Liver (tissue), 9 donors: Measurements from ENCODE around the gene ATG5. TPM values are rescaled to one million over a fixed set of nuclear protein-coding genes. Genes with fewer than 3 reads are reported as not detected.

ENCODE experiments used
- DNase-seq: peaks from one replicate; pipeline ENCODE4 v3.0.0-alpha.2; 2017; ENCODE audit warnings: low spot score
- H3K27ac ChIP-seq, 2 donors: one replicate each; pipeline ENCODE4 v1.7.0; 2013; ENCODE audit warnings: inconsistent platforms in 2 of 2, low read length in 2 of 2, control low read depth in 1 of 2, low read depth in 1 of 2, mild to moderate bottlenecking in 1 of 2
- H3K27me3 ChIP-seq, 4 donors: one replicate each; pipeline versions ENCODE4 v1.6.1 to v1.7.0; 2013; ENCODE audit warnings: low read length in 3 of 4, inconsistent platforms in 1 of 4, mild to moderate bottlenecking in 1 of 4, moderate library complexity in 1 of 4; ENCODE audit not compliant: control insufficient read depth in 4 of 4, insufficient read depth in 4 of 4
- H3K36me3 ChIP-seq, 4 donors: one replicate each; pipeline versions ENCODE4 v1.6.1 to v1.7.0; 2013; ENCODE audit warnings: low read length in 3 of 4, mild to moderate bottlenecking in 3 of 4, low read depth in 1 of 4, moderate library complexity in 1 of 4; ENCODE audit not compliant: control insufficient read depth in 4 of 4, insufficient read depth in 3 of 4
- H3K4me1 ChIP-seq, 4 donors: one replicate each; pipeline versions ENCODE4 v1.6.1 to v1.7.0; 2013; ENCODE audit warnings: low read length in 3 of 4, mild to moderate bottlenecking in 3 of 4, moderate library complexity in 1 of 4; ENCODE audit not compliant: control insufficient read depth in 4 of 4, insufficient read depth in 4 of 4
- H3K4me3 ChIP-seq, 3 donors: one replicate each; pipeline versions ENCODE4 v1.6.1 to v1.7.0; 2013; ENCODE audit warnings: low read length in 3 of 3, control low read depth in 1 of 3, low read depth in 1 of 3, mild to moderate bottlenecking in 1 of 3
- H3K9ac ChIP-seq, 2 donors: one replicate each; pipeline ENCODE4 v1.7.0; 2013; ENCODE audit warnings: low read length in 2 of 2, mild to moderate bottlenecking in 2 of 2, moderate library complexity in 2 of 2, control low read depth in 1 of 2, low read depth in 1 of 2
- H3K9me3 ChIP-seq, 4 donors: one replicate each; pipeline versions ENCODE4 v1.6.1 to v1.7.0; 2013; ENCODE audit warnings: low read length in 3 of 4; ENCODE audit not compliant: control insufficient read depth in 4 of 4
- EGR1 ChIP-seq, 2 donors: IDR thresholded peaks; 2 replicates each; pipeline ENCODE4 v1.6.1; 2016 to 2018; ENCODE audit warnings: antibody characterized with exemption in 2 of 2, low read depth in 2 of 2
- FOXA1 ChIP-seq: IDR thresholded peaks from 2 replicates; pipeline ENCODE4 v1.6.1; 2016; ENCODE audit warnings: antibody characterized with exemption
- FOXA2 ChIP-seq: IDR thresholded peaks from 2 replicates; pipeline ENCODE4 v1.6.1; 2016; ENCODE audit warnings: antibody characterized with exemption
- GABPA ChIP-seq, 2 donors: IDR thresholded peaks in 1 of 2; conservative IDR thresholded peaks in 1 of 2; 2 replicates each; pipeline ENCODE4 v1.6.1; 2016; ENCODE audit warnings: antibody characterized with exemption in 2 of 2, mild to moderate bottlenecking in 1 of 2, moderate library complexity in 1 of 2
- HNF4A ChIP-seq, 2 donors: conservative IDR thresholded peaks; 2 replicates each; pipeline ENCODE4 v1.6.1; 2016; ENCODE audit warnings: antibody characterized with exemption in 2 of 2, mild to moderate bottlenecking in 2 of 2
- HNF4G ChIP-seq: IDR thresholded peaks from 2 replicates; pipeline ENCODE4 v1.6.1; 2016; ENCODE audit warnings: antibody characterized with exemption
- JUND ChIP-seq, 2 donors: IDR thresholded peaks; 2 replicates each; pipeline ENCODE4 v1.6.1; 2016; ENCODE audit warnings: antibody characterized with exemption in 2 of 2
- NR2F2 ChIP-seq: IDR thresholded peaks from 2 replicates; pipeline ENCODE4 v1.6.1; 2016; ENCODE audit warnings: antibody characterized with exemption
- RAD21 ChIP-seq, 2 donors: IDR thresholded peaks; 2 replicates each; pipeline ENCODE4 v1.6.1; 2016; ENCODE audit warnings: antibody characterized with exemption in 2 of 2, mild to moderate bottlenecking in 2 of 2
- RXRA ChIP-seq, 2 donors: IDR thresholded peaks; 2 replicates each; pipeline ENCODE4 v1.6.1; 2017 to 2018; ENCODE audit warnings: antibody characterized with exemption in 2 of 2, mild to moderate bottlenecking in 1 of 2
- SP1 ChIP-seq: IDR thresholded peaks from 2 replicates; pipeline ENCODE4 v1.6.1; 2018; ENCODE audit warnings: antibody characterized with exemption, mild to moderate bottlenecking
- TAF1 ChIP-seq: conservative IDR thresholded peaks from 2 replicates; pipeline ENCODE4 v1.6.1; 2016; ENCODE audit warnings: antibody characterized with exemption, mild to moderate bottlenecking
- YY1 ChIP-seq: IDR thresholded peaks from 2 replicates; pipeline ENCODE4 v1.6.1; 2016; ENCODE audit warnings: antibody characterized with exemption, mild to moderate bottlenecking
- WGBS: extraction: QIAGEN DNeasy Blood & Tissue Kit; methylation state at CpG from one replicate; pipeline ENCODE4 v1.1.7; 2013; 5-methylcytosine and 5-hydroxymethylcytosine counted together
- polyA plus RNA-seq, 2 donors: library from polyadenylated mRNA; stranded (reverse) in 1 of 2; unstranded in 1 of 2; fragments of 200-250 nt in 1 of 2; fragments of >200 nt in 1 of 2; fragmentation: Nextera tagmentation in 1 of 2; extraction: Ambion mirVana in 1 of 2; gene quantifications; one replicate each; pipeline versions ENCODE4 v1.2.1 to v1.2.3, GENCODE V29; 2013 to 2015
- total RNA-seq, 2 donors: library from RNA; depleted of rRNA; stranded (reverse); fragments of >200 nt; gene quantifications; one replicate each; pipeline ENCODE4 v1.2.3, GENCODE V29; 2014
- TF ChIP-seq, protein P1 (sequence below): IDR thresholded peaks from 2 replicates; pipeline ENCODE4 v1.6.1; 2016; ENCODE audit warnings: antibody characterized with exemption, mild to moderate bottlenecking
- TF ChIP-seq, protein P2 (sequence below): IDR thresholded peaks from 2 replicates; pipeline ENCODE4 v1.6.1; 2016; ENCODE audit warnings: antibody characterized with exemption
- TF ChIP-seq, protein P3 (sequence below): IDR thresholded peaks from 2 replicates; pipeline ENCODE4 v1.6.1; 2016; ENCODE audit warnings: antibody characterized with exemption
- TF ChIP-seq, protein P4 (sequence below): IDR thresholded peaks from 2 replicates; pipeline ENCODE4 v1.6.1; 2016; ENCODE audit warnings: antibody characterized with exemption
- TF ChIP-seq, protein P5 (sequence below): fragments of 150-350 bp; IDR thresholded peaks from 2 replicates; pipeline ENCODE4 v1.5.1; 2017; ENCODE audit warnings: improper control_type of control experiment, low read depth, low read length; ENCODE audit not compliant: missing input control
- donor health status: healthy.
- donor health status: healthy.
- donor health status: healthy.
- donor health status: healthy.
- donor health status: healthy.

Gene ATG5
- total and polyA plus RNA-seq, 4 donors = 10.0 to 25.7 (median 19.7) TPM

DNA sequence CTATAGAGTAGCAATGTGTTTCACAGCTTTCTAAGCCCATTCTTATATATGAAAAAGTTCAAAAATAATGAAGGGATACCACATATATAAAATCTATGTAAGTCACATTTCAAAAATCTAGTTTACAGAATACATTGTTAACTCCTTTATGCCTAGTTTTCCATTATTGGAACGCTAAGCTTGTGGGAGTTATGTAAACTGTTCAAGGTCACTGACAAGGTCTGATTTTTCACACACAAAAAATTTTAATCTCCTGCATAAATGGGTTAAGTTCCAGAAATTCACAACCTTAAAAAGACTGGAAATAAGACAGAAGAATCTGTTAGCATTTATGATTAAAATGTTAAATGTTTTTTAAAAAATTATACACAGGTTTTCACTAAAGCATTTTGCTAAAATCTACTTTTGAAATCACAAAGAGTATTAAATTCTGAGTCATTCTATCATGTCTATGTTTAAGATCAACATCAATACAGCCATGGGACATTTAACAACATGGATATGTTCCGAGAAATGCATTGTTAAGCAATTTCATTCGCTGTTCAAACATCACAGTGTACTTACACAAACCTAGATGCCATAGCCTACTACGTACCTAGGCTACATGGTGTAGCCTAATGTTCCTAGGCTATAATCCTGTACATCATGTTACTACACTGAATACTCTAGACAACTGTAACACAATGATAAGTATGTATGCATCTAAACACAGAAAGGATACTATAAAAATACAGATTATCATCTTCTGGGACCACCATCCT lies 25.4 kb downstream of the ATG5 start:
- no peak for DNase-seq
- no peaks in the 10 kb centered on the region for H3K27me3 ChIP-seq
- H3K36me3 ChIP-seq = no peaks in the 10 kb centered on the region
- peak; percentile 17 for TF ChIP-seq FOXA2
- TF ChIP-seq, protein P1, sequence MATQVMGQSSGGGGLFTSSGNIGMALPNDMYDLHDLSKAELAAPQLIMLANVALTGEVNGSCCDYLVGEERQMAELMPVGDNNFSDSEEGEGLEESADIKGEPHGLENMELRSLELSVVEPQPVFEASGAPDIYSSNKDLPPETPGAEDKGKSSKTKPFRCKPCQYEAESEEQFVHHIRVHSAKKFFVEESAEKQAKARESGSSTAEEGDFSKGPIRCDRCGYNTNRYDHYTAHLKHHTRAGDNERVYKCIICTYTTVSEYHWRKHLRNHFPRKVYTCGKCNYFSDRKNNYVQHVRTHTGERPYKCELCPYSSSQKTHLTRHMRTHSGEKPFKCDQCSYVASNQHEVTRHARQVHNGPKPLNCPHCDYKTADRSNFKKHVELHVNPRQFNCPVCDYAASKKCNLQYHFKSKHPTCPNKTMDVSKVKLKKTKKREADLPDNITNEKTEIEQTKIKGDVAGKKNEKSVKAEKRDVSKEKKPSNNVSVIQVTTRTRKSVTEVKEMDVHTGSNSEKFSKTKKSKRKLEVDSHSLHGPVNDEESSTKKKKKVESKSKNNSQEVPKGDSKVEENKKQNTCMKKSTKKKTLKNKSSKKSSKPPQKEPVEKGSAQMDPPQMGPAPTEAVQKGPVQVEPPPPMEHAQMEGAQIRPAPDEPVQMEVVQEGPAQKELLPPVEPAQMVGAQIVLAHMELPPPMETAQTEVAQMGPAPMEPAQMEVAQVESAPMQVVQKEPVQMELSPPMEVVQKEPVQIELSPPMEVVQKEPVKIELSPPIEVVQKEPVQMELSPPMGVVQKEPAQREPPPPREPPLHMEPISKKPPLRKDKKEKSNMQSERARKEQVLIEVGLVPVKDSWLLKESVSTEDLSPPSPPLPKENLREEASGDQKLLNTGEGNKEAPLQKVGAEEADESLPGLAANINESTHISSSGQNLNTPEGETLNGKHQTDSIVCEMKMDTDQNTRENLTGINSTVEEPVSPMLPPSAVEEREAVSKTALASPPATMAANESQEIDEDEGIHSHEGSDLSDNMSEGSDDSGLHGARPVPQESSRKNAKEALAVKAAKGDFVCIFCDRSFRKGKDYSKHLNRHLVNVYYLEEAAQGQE = no peak
- H3K9ac ChIP-seq = no peak overlapping the region
- no peak overlapping the region for H3K4me3 ChIP-seq
- H3K9me3 ChIP-seq = no peaks in the 10 kb centered on the region
- 41% methylated on average over 4 of the region's 4 CpGs for WGBS
- H3K4me1 ChIP-seq = peaks cover 0 to 8% (median 3%) of the 10 kb centered on the region in 4 donors
- H3K27ac ChIP-seq = no peak overlapping the region

DNA sequence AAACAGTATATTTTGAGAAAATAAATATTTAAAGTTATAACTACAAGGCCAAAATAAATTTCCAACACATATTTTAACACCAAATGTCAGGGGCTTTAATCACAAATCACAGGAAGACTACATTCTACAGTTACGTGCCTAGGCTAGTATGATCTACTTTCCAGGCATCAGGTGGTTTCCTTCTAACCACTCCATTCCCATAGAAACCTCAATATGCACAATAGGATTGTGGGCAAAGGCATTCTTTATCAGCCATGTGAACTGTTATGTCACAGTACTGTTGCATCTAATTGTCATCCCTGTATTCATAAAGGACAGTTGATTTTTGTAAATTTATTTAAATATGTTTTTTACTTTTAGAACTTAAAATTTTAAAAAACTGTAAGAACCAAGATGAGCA lies 32.4 kb downstream of the ATG5 start:
- TF ChIP-seq JUND (IDR thresholded peaks at IDR 0.05) (no peak), TAF1 (no peak), GABPA (IDR thresholded peaks at IDR 0.05 in 1 of 2, conservative IDR thresholded peaks at IDR 0.05 in 1 of 2) (no peak), FOXA2 (no peak), NR2F2 (no peak), YY1 (no peak), RAD21 (IDR thresholded peaks at IDR 0.05) (no peak), HNF4A (conservative IDR thresholded peaks at IDR 0.05) (no peak), EGR1 (IDR thresholded peaks at IDR 0.05; ENCODE audit: low read depth in 2 of 2) (no peak), RXRA (IDR thresholded peaks at IDR 0.05) (no peak), HNF4G (no peak), FOXA1 (no peak), SP1 (no peak)
- TF ChIP-seq, protein P2, sequence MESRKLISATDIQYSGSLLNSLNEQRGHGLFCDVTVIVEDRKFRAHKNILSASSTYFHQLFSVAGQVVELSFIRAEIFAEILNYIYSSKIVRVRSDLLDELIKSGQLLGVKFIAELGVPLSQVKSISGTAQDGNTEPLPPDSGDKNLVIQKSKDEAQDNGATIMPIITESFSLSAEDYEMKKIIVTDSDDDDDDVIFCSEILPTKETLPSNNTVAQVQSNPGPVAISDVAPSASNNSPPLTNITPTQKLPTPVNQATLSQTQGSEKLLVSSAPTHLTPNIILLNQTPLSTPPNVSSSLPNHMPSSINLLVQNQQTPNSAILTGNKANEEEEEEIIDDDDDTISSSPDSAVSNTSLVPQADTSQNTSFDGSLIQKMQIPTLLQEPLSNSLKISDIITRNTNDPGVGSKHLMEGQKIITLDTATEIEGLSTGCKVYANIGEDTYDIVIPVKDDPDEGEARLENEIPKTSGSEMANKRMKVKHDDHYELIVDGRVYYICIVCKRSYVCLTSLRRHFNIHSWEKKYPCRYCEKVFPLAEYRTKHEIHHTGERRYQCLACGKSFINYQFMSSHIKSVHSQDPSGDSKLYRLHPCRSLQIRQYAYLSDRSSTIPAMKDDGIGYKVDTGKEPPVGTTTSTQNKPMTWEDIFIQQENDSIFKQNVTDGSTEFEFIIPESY = no peak
- TF ChIP-seq, protein P3, sequence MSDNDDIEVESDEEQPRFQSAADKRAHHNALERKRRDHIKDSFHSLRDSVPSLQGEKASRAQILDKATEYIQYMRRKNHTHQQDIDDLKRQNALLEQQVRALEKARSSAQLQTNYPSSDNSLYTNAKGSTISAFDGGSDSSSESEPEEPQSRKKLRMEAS = no peak
- TF ChIP-seq, protein P4, sequence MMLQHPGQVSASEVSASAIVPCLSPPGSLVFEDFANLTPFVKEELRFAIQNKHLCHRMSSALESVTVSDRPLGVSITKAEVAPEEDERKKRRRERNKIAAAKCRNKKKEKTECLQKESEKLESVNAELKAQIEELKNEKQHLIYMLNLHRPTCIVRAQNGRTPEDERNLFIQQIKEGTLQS = no peak
- TF ChIP-seq, protein P5, sequence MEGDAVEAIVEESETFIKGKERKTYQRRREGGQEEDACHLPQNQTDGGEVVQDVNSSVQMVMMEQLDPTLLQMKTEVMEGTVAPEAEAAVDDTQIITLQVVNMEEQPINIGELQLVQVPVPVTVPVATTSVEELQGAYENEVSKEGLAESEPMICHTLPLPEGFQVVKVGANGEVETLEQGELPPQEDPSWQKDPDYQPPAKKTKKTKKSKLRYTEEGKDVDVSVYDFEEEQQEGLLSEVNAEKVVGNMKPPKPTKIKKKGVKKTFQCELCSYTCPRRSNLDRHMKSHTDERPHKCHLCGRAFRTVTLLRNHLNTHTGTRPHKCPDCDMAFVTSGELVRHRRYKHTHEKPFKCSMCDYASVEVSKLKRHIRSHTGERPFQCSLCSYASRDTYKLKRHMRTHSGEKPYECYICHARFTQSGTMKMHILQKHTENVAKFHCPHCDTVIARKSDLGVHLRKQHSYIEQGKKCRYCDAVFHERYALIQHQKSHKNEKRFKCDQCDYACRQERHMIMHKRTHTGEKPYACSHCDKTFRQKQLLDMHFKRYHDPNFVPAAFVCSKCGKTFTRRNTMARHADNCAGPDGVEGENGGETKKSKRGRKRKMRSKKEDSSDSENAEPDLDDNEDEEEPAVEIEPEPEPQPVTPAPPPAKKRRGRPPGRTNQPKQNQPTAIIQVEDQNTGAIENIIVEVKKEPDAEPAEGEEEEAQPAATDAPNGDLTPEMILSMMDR = no peak
- TF ChIP-seq, protein P1 = no peak
- H3K36me3 ChIP-seq = peaks cover 1 to 16% (median 9%) of the 10 kb centered on the region in 4 donors
- no peaks in the 10 kb centered on the region for H3K4me1 ChIP-seq
- 98% methylated on average over 1 of the region's 1 CpG for WGBS
- DNase-seq = no peak
- H3K4me3 ChIP-seq = no peak overlapping the region
- H3K27me3 ChIP-seq = no peaks in the 10 kb centered on the region
- no peak overlapping the region for H3K27ac ChIP-seq
- H3K9ac ChIP-seq = no peak overlapping the region
- H3K9me3 ChIP-seq = peaks cover 0 to 5% (median 0%) of the 10 kb centered on the region in 4 donors
